ENCODE measurements around the gene STXBP1. TPM values are rescaled to one million over a fixed set of nuclear protein-coding genes. Genes with fewer than 3 reads are reported as not detected.

The STXBP1 gene
- total RNA-seq, 1 experiment from 2014 or later = 40.6 TPM

DNA sequence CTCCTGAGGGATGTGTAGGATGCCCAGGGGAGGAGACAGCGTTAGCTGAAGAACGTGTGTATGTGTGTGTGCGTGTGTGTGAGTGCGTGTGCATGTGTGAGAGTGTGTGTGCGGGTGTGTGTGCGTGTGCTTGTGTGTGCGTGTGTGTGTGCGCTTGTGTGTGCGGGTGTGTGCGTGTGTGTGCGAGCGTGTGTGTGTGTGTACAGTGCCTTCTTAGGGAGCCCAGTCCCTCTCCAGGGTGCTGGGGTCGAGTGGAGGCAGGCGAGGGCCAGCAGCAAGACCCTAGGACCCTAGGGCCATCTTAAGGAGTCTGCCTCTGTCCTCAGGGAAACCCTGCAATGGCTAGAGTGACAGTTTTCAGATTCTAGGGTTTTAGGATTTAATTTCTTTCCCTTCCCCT, 26.0 kb upstream of the STXBP1 start:
- 0 out of 4 replicates have a peak, but pooled peaks cover 0 to 4% of the 10 kb centered on the region in 2 experiments for H3K9me3 ChIP-seq (ENCODE audit: control insufficient read depth in 1 of 2, insufficient read depth in 1 of 2, low read depth in 1 of 2, low read length in 2 of 2)
- H3K27ac ChIP-seq (ENCODE audit: low read depth, low read length) = no peak overlapping the region
- POLR2A ChIA-PET = no interaction called here

GRCh38 chr9:127586537-127586936, 25.5 kb upstream of the STXBP1 start:
- H3K4me2 ChIP-seq (ENCODE audit: low read length) = no peak overlapping the region
- CTCF ChIA-PET = interaction anchor here (0.6 to 4.9 kb wide), 5 partner anchors 61 to 335 kb away, joined by 3 to 22 read pairs (median 12); partner anchors contain the start of gene TOR2A
- H3K4me3 ChIP-seq (replicated peaks in 1 of 2; ENCODE audit: low read depth in 1 of 2, low read length in 2 of 2) = no peak overlapping the region
- ATAC-seq (peak; percentile 88), DNase-seq (ENCODE audit: low read depth, low spot score) (no peak)
- H3K4me1 ChIP-seq (ENCODE audit: control insufficient read depth in 1 of 2, insufficient read depth in 2 of 2, low read length in 2 of 2) = peaks cover 5 to 24% of the 10 kb centered on the region in 2 experiments; a peak in 3 of 4 replicates
- no peaks in the 10 kb centered on the region for H3K79me2 ChIP-seq (ENCODE audit: insufficient read depth, low read length)
- no peaks in the 10 kb centered on the region for H4K20me1 ChIP-seq (ENCODE audit: insufficient read depth)
- 0 out of 4 replicates have a peak, but pooled peaks cover 0 to 4% of the 10 kb centered on the region in 2 experiments for H3K9me3 ChIP-seq (ENCODE audit: control insufficient read depth in 1 of 2, insufficient read depth in 1 of 2, low read depth in 1 of 2, low read length in 2 of 2)
- RAD21 ChIA-PET (ENCODE audit: low non-redundant PET in 1 of 2, low total read pairs in 2 of 2, uncharacterized antibody in 2 of 2, unreplicated experiment in 2 of 2) = interaction anchor here (0.8 to 2.1 kb wide), 3 partner anchors 28 to 61 kb away, joined by 3 to 12 read pairs (median 3); no protein-coding TSS in a partner anchor
- no peak overlapping the region for H2AFZ ChIP-seq (ENCODE audit: low read depth, low read length, poor library complexity, severe bottlenecking)
- POLR2A ChIA-PET = no interaction called here
- TF ChIP-seq SRF (IDR thresholded peaks at IDR 0.05; ENCODE audit: low read depth) = no peak
- peak in 2 of 3 experiments; percentile 82 to 87; a peak in 4 of 6 replicates for TF ChIP-seq CTCF (IDR thresholded peaks at IDR 0.05 in 2 of 3, conservative IDR thresholded peaks at IDR 0.05 in 1 of 3; ENCODE audit: borderline replicate concordance in 1 of 3, insufficient read depth in 1 of 3, low read depth in 2 of 3, low read length in 2 of 3)
- TF ChIP-seq ZFX (IDR thresholded peaks at IDR 0.05) = no peak
- no TSS peak for BruUV-seq (replicated peaks)
- no peaks in the 10 kb centered on the region for H3K9me2 ChIP-seq (ENCODE audit: insufficient read depth)
- no peaks in the 10 kb centered on the region for H3K36me3 ChIP-seq (ENCODE audit: control insufficient read depth in 1 of 2, insufficient read depth in 2 of 2, low read length in 2 of 2)
- H3K27me3 ChIP-seq (ENCODE audit: insufficient read depth, low read length) = no peaks in the 10 kb centered on the region
- no peak overlapping the region for H3K27ac ChIP-seq (ENCODE audit: low read depth, low read length)
- intact Hi-C loops (cut with micrococcal nuclease) = loop anchor here (1.0 to 5.0 kb wide), 2 partner anchors 82 to 134 kb away; partner anchors contain the start of genes LRSAM1 and RPL12
- H3K9ac ChIP-seq (ENCODE audit: low read length) = no peak overlapping the region

More for the DNA sequence above, 26.0 kb upstream of the STXBP1 start:
- CTCF ChIA-PET = interaction anchor here (1.2 to 4.9 kb wide), 5 partner anchors 28 to 335 kb away, joined by 3 to 22 read pairs (median 12); partner anchors contain the start of gene TOR2A
- intact Hi-C loops (cut with micrococcal nuclease) = loop anchor here (1.0 to 5.0 kb wide), 2 partner anchors 82 to 134 kb away; partner anchors contain the start of genes LRSAM1 and RPL12
- H3K9me2 ChIP-seq (ENCODE audit: insufficient read depth) = no peaks in the 10 kb centered on the region
- no peaks in the 10 kb centered on the region for H3K36me3 ChIP-seq (ENCODE audit: control insufficient read depth in 1 of 2, insufficient read depth in 2 of 2, low read length in 2 of 2)
- peak; percentile 27 for ATAC-seq
- no peak overlapping the region for H3K9ac ChIP-seq (ENCODE audit: low read length)
- no peak overlapping the region for H3K4me2 ChIP-seq (ENCODE audit: low read length)
- RAD21 ChIA-PET (ENCODE audit: low non-redundant PET in 1 of 2, low total read pairs in 2 of 2, uncharacterized antibody in 2 of 2, unreplicated experiment in 2 of 2) = interaction anchor here (0.8 to 2.1 kb wide), 3 partner anchors 28 to 60 kb away, joined by 3 to 12 read pairs (median 3); no protein-coding TSS in a partner anchor
- no peaks in the 10 kb centered on the region for H3K27me3 ChIP-seq (ENCODE audit: insufficient read depth, low read length)
- no peak for DNase-seq (ENCODE audit: low read depth, low spot score)
- H3K4me3 ChIP-seq (replicated peaks in 1 of 2; ENCODE audit: low read depth in 1 of 2, low read length in 2 of 2) = no peak overlapping the region
- BruUV-seq (replicated peaks) = no TSS peak
- H2AFZ ChIP-seq (ENCODE audit: low read depth, low read length, poor library complexity, severe bottlenecking) = no peak overlapping the region
- TF ChIP-seq ATF3 (IDR thresholded peaks at IDR 0.05) (no peak), CEBPB (IDR thresholded peaks at IDR 0.05; ENCODE audit: low read depth) (no peak), EGR1 (IDR thresholded peaks at IDR 0.05; ENCODE audit: low read depth) (no peak), TCF7L2 (IDR thresholded peaks at IDR 0.05; ENCODE audit: borderline replicate concordance, extremely low read depth, insufficient read depth, insufficient read length) (no peak), POLR2A (IDR thresholded peaks at IDR 0.05; ENCODE audit: borderline replicate concordance, extremely low read depth, insufficient read depth, insufficient read length) (no peak), SIN3A (IDR thresholded peaks at IDR 0.05; ENCODE audit: low read depth) (no peak), JUND (IDR thresholded peaks at IDR 0.05) (no peak), ZFX (IDR thresholded peaks at IDR 0.05) (no peak)
- no peaks in the 10 kb centered on the region for H4K20me1 ChIP-seq (ENCODE audit: insufficient read depth)
- H3K4me1 ChIP-seq (ENCODE audit: control insufficient read depth in 1 of 2, insufficient read depth in 2 of 2, low read length in 2 of 2) = peaks cover 5 to 26% of the 10 kb centered on the region in 2 experiments; a peak in 3 of 4 replicates
- H3K79me2 ChIP-seq (ENCODE audit: insufficient read depth, low read length) = no peaks in the 10 kb centered on the region
